K562 (cell line): ENCODE measurements around the gene KTI12. TPM values are rescaled to one million over a fixed set of nuclear protein-coding genes. Genes with fewer than 3 reads are reported as not detected.
A peak's percentile ranks its signal among the peaks of the same experiment; 100 is the strongest.
"Not testable (repeated sequence)": the region's sequence is repeated elsewhere in the genome, so short reads cannot be mapped to it uniquely, and the experiment has no call there.

ENCODE experiments used
- ATAC-seq: fragments of 200-7000 bp; cut with Tn5 transposase; 3 replicates; pipeline ENCODE4 v1.9.1; 2020; ENCODE audit warnings: moderate library complexity
- BruUV-seq: library from RNA; stranded (reverse); fragments of 400-500 nt; replicated peaks from 2 replicates; lab custom pipeline; 2021; lab: Mats Ljungman, UMichigan
- CTCF ChIA-PET: fragments of 300-600 bp; formaldehyde crosslinking; extraction: SDS; loops from one replicate; lab custom pipeline; 2021; ENCODE audit warnings: low intra/inter-chr PET ratio; lab: Yijun Ruan, JAX
- POLR2A ChIA-PET: fragments of 300-600, 350-650 bp; sonication (Branson Sonifier 250); formaldehyde crosslinking; extraction: SDS; loops from one replicate; lab custom pipeline; 2021; ENCODE audit warnings: antibody characterized with exemption, inconsistent platforms; lab: Yijun Ruan, JAX
- DNase-seq, 4 experiments: peaks; one replicate each; pipeline versions ENCODE4 v3.0.0 to v3.0.0-alpha.2; 2011 to 2018; ENCODE audit warnings: low spot score in 3 of 4, mixed read lengths in 3 of 4; ENCODE audit errors: extremely low read depth in 1 of 4
- FAIRE-seq: peaks from 2 replicates; lab custom pipeline; 2011; peaks lifted over from hg19 to GRCh38; lab: Jason Lieb, UNC
- H2AFZ ChIP-seq: 2 replicates; pipeline ENCODE4 v1.6.0; 2011; ENCODE audit warnings: low read depth, low read length, control low read depth, inconsistent platforms
- H3K27ac ChIP-seq: fragments of 200-600 bp; 3 replicates; pipeline ENCODE4 v1.8.0; 2011; ENCODE audit warnings: low read depth, mild to moderate bottlenecking, control low read depth, inconsistent platforms, low read length, moderate library complexity, mixed read lengths; ENCODE audit errors: extremely low read depth
- H3K27me3 ChIP-seq, 2 experiments: fragments of 300-600 bp in 1 of 2; 2 replicates in 1 of 2; 3 replicates in 1 of 2; pipeline versions ENCODE4 v1.6.0 to v1.8.0; 2011; ENCODE audit warnings: inconsistent platforms in 2 of 2, low read length in 2 of 2, mild to moderate bottlenecking in 1 of 2, mixed read lengths in 1 of 2, moderate library complexity in 1 of 2; ENCODE audit not compliant: control insufficient read depth in 2 of 2, insufficient read depth in 2 of 2
- H3K36me3 ChIP-seq: fragments of 300-600 bp; 3 replicates; pipeline ENCODE4 v1.8.0; 2011; ENCODE audit warnings: mild to moderate bottlenecking, low read length, inconsistent platforms; ENCODE audit not compliant: control insufficient read depth, insufficient read depth
- H3K4me1 ChIP-seq, 2 experiments: fragments of 200-600 bp in 1 of 2; replicated peaks in 1 of 2; 2 replicates in 1 of 2; 3 replicates in 1 of 2; pipeline versions ENCODE4 v1.5.1 to v1.8.0; 2011; ENCODE audit warnings: inconsistent platforms in 2 of 2, low read length in 2 of 2, mild to moderate bottlenecking in 1 of 2, mixed read lengths in 1 of 2, moderate library complexity in 1 of 2; ENCODE audit not compliant: control insufficient read depth in 2 of 2, insufficient read depth in 2 of 2
- H3K4me2 ChIP-seq: 2 replicates; pipeline ENCODE4 v1.6.1; 2011; ENCODE audit warnings: low read length, control low read depth, inconsistent platforms, mixed read lengths; ENCODE audit not compliant: insufficient read depth
- H3K4me3 ChIP-seq: fragments of 200-600 bp; sonication (generic), shearing (Covaris generic); 2 replicates; pipeline ENCODE4 v1.5.1; 2016; ENCODE audit warnings: control low read depth, inconsistent platforms
- H3K79me2 ChIP-seq: fragments of 200-600 bp; 3 replicates; pipeline ENCODE4 v1.8.0; 2011; ENCODE audit warnings: low read length, inconsistent platforms; ENCODE audit not compliant: control insufficient read depth, insufficient read depth
- H3K9ac ChIP-seq, 2 experiments: 2 replicates each; pipeline versions ENCODE4 v1.6.0 to v1.6.1; 2011; ENCODE audit warnings: low read depth in 2 of 2, low read length in 2 of 2, control low read depth in 1 of 2, inconsistent platforms in 1 of 2, mild to moderate bottlenecking in 1 of 2, mixed read lengths in 1 of 2; ENCODE audit not compliant: insufficient read depth in 1 of 2
- H3K9me1 ChIP-seq: one replicate; pipeline ENCODE4 v1.6.0; 2011; ENCODE audit warnings: inconsistent platforms, mild to moderate bottlenecking, low read length, moderate library complexity; ENCODE audit not compliant: control insufficient read depth, insufficient read depth
- H3K9me3 ChIP-seq: replicated peaks from 2 replicates; pipeline ENCODE4 v1.5.1; 2011; ENCODE audit warnings: low read depth, low read length, inconsistent platforms; ENCODE audit not compliant: control insufficient read depth, insufficient read depth
- H4K20me1 ChIP-seq: replicated peaks from 2 replicates; pipeline ENCODE4 v1.6.1; 2011; ENCODE audit warnings: low read length, inconsistent platforms, mixed read lengths; ENCODE audit not compliant: control insufficient read depth, insufficient read depth
- NEUROD1 ChIP-seq: fragments of 150-350 bp; IDR thresholded peaks from 2 replicates; pipeline ENCODE4 v1.6.1; 2014; ENCODE audit warnings: borderline replicate concordance, low read length, low read depth; ENCODE audit not compliant: partially characterized antibody
- NFRKB ChIP-seq: fragments of 450-650 bp; IDR thresholded peaks from 2 replicates; pipeline ENCODE4 v1.6.1; 2016; ENCODE audit warnings: low read depth
- ZBTB33 ChIP-seq: sonication (generic); formaldehyde crosslinking; IDR thresholded peaks from 2 replicates; pipeline ENCODE4 v1.8.1; 2023; ENCODE audit warnings: mild to moderate bottlenecking, missing genetic modification reagents
- ZFP1 ChIP-seq: fragments of 450-650 bp; formaldehyde crosslinking; IDR thresholded peaks from 2 replicates; pipeline ENCODE4 v1.4.0; 2020; ENCODE audit warnings: mild to moderate bottlenecking, mixed read lengths
- WGBS: fragments of 100-300 bp; shearing (Covaris generic); methylation state at CpG from one replicate; pipeline ENCODE4 v1.1.6; 2016; ENCODE audit warnings: low coverage, mixed read lengths; ENCODE audit not compliant: insufficient coverage; ENCODE audit errors: missing lambda C conversion rate; 5-methylcytosine and 5-hydroxymethylcytosine counted together
- in situ Hi-C: fragments of 300-500 bp; cut with MboI; formaldehyde crosslinking; loops from 4 replicates; pipeline ENCODE4 v1.15.0; 2018; ENCODE audit warnings: inconsistent platforms, mixed read lengths
- intact Hi-C: fragments of 100-400 bp; cut with micrococcal nuclease; formaldehyde crosslinking; loops from 2 replicates; pipeline ENCODE4 v1.14.2; 2022
- polyA plus RNA-seq, 8 experiments: library from polyadenylated mRNA; depleted of rRNA in 4 of 8; stranded (reverse) in 5 of 8; unstranded in 3 of 8; fragments of >200 nt; fragmentation: Nextera tagmentation in 2 of 8; fragmentation: Illumina TruSeq in 1 of 8; extraction: Ambion mirVana in 2 of 8; extraction: Trizol in 1 of 8; gene quantifications; 2 replicates each; pipeline versions ENCODE4 v1.2.1 to v1.2.3, GENCODE V29; 2011 to 2014; ENCODE audit warnings: inconsistent platforms in 1 of 8, missing spikeins in 1 of 8
- total RNA-seq, 7 experiments: library from RNA; depleted of rRNA in 6 of 7; stranded (reverse); fragments of >200 nt in 6 of 7; fragmentation: Illumina TruSeq in 2 of 7; extraction: Trizol in 2 of 7; gene quantifications; 2 replicates each; pipeline versions ENCODE4 v1.2.1 to v1.2.3, GENCODE V29; 2011 to 2021; ENCODE audit warnings: low replicate concordance in 1 of 7
- TF ChIP-seq, protein P1 (sequence below): fragments of 450-650 bp; IDR thresholded peaks from 2 replicates; pipeline ENCODE4 v1.6.1; 2018; ENCODE audit not compliant: partially characterized antibody

KTI12 gene
- total and polyA plus RNA-seq, 9 of the 15 experiments (the other 6 are each of a cell fraction or from before 2014, with no cell fraction given), result 3.1 to 22.8 (median 11.6) TPM

- Histone ChIP-seq H3K27ac (0 out of 3 replicates have a peak overlapping the region, but pooled peaks have one; percentile 17), H2AFZ (peak overlapping the region; percentile 52), H3K4me1 (peaks cover 0 to 12% of the 10 kb centered on the region in 2 experiments; a peak in 4 of 5 replicates)
- ATAC-seq, H3K36me3 ChIP-seq, H3K9ac ChIP-seq, H3K27me3 ChIP-seq, FAIRE-seq, H3K9me3 ChIP-seq, in situ Hi-C loops, H3K9me1 ChIP-seq, H3K4me2 ChIP-seq, H3K79me2 ChIP-seq, H4K20me1 ChIP-seq, CTCF ChIA-PET, H3K4me3 ChIP-seq, BruUV-seq, DNase-seq: not testable (repeated sequence)
- intact Hi-C loops, result loop anchor here (10.0 kb wide), 2 partner anchors 181 to 211 kb away; no protein-coding TSS in a partner anchor
- WGBS, result 55% methylated on average over 3 of the region's 3 CpGs
- POLR2A ChIA-PET, result interaction anchor here (1.0 to 1.3 kb wide), 4 partner anchors 17 to 129 kb away, joined by 3 to 4 read pairs (median 3); no protein-coding TSS in a partner anchor
- TF ChIP-seq ZBTB33, result peak; percentile 43; the same call in 1 of the 2 replicates
Observed at GRCh38 chr1:52005548-52005947, 28.1 kb downstream of the KTI12 start.

DNA sequence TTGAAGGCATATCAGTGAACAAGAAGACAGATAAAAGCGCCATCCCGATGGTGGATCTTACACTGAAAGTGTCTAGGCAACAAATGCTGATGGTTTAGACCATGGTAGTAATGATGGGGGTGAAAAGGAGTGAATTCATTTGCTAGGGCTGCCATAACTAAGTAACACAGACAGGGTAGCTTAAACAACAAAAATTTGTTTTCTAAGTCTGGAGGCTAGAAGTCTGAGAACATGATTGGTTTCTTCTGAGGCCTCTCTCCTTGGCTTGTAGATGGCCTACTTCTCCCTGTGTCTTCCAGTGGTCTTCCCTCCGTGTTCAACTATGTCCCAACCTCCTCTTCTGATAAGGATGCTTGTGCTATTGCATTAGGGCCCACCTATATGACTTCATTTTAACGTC is 29.7 kb downstream of the KTI12 start:
- Histone ChIP-seq H3K36me3 (no peaks in the 10 kb centered on the region), H3K9ac (no peak overlapping the region), H2AFZ (no peak overlapping the region), H3K27me3 (no peaks in the 10 kb centered on the region; a peak in 1 of 5 replicates), H3K4me2 (no peak overlapping the region), H3K79me2 (no peaks in the 10 kb centered on the region), H3K9me1 (no peaks in the 10 kb centered on the region), H4K20me1 (no peaks in the 10 kb centered on the region), H3K4me3 (no peak overlapping the region), H3K9me3 (no peaks in the 10 kb centered on the region), H3K27ac (no peak overlapping the region), H3K4me1 (peaks cover 0 to 12% of the 10 kb centered on the region in 2 experiments; a peak in 4 of 5 replicates)
- no peak for TF ChIP-seq NFRKB
- TF ChIP-seq, protein P1, sequence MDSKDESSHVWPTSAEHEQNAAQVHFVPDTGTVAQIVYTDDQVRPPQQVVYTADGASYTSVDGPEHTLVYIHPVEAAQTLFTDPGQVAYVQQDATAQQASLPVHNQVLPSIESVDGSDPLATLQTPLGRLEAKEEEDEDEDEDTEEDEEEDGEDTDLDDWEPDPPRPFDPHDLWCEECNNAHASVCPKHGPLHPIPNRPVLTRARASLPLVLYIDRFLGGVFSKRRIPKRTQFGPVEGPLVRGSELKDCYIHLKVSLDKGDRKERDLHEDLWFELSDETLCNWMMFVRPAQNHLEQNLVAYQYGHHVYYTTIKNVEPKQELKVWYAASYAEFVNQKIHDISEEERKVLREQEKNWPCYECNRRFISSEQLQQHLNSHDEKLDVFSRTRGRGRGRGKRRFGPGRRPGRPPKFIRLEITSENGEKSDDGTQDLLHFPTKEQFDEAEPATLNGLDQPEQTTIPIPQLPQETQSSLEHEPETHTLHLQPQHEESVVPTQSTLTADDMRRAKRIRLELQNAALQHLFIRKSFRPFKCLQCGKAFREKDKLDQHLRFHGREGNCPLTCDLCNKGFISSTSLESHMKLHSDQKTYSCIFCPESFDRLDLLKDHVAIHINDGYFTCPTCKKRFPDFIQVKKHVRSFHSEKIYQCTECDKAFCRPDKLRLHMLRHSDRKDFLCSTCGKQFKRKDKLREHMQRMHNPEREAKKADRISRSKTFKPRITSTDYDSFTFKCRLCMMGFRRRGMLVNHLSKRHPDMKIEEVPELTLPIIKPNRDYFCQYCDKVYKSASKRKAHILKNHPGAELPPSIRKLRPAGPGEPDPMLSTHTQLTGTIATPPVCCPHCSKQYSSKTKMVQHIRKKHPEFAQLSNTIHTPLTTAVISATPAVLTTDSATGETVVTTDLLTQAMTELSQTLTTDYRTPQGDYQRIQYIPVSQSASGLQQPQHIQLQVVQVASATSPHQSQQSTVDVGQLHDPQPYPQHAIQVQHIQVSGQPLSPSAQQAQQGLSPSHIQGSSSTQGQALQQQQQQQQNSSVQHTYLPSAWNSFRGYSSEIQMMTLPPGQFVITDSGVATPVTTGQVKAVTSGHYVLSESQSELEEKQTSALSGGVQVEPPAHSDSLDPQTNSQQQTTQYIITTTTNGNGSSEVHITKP, result peak; percentile 94
- no peak for TF ChIP-seq ZFP1
- no peak for TF ChIP-seq NEUROD1
- ATAC-seq (no peak), DNase-seq (no peak), FAIRE-seq (no peak)
- CTCF ChIA-PET, result interaction anchor here (6.0 kb wide), 1 partner anchor 107 kb away, joined by 61 read pairs; no protein-coding TSS in a partner anchor
- in situ Hi-C loops, result no loop called here
- 11% methylated on average over 4 of the region's 4 CpGs for WGBS
- intact Hi-C loops, result loop anchor here (5.0 to 10.0 kb wide), 3 partner anchors 179 to 437 kb away; no protein-coding TSS in a partner anchor
- BruUV-seq, result no TSS peak
- POLR2A ChIA-PET, result no interaction called here
